Mesendoderm (in vitro differentiated cells): ENCODE data around the gene HMCES.
"Not testable (repeated sequence)": the region's sequence is repeated elsewhere in the genome, so short reads cannot be mapped to it uniquely, and the experiment has no call there.

Experiments
- DNase-seq: peaks from one replicate; pipeline ENCODE4 v3.0.0; 2013
- H2AK5ac ChIP-seq: 2 replicates; pipeline ENCODE4 v1.6.1; 2013; ENCODE audit warnings: low read length, inconsistent platforms
- H2BK120ac ChIP-seq: 2 replicates; pipeline ENCODE4 v1.6.1; 2013; ENCODE audit warnings: low read depth, mild to moderate bottlenecking, low read length, moderate library complexity, mixed read lengths
- H2BK15ac ChIP-seq: replicated peaks from 2 replicates; pipeline ENCODE4 v1.6.1; 2013; ENCODE audit warnings: low read depth, mild to moderate bottlenecking, moderate library complexity
- H2BK5ac ChIP-seq: 2 replicates; pipeline ENCODE4 v1.6.1; 2013; ENCODE audit warnings: low read length, inconsistent platforms
- H3K18ac ChIP-seq: 2 replicates; pipeline ENCODE4 v1.6.1; 2013; ENCODE audit warnings: mild to moderate bottlenecking, low read length, mixed read lengths
- H3K23ac ChIP-seq: one replicate; pipeline ENCODE4 v1.6.1; 2013; ENCODE audit warnings: low read length
- H3K27ac ChIP-seq: 2 replicates; pipeline ENCODE4 v1.5.1; 2013; ENCODE audit warnings: low read depth, mild to moderate bottlenecking, inconsistent platforms, low read length, moderate library complexity
- H3K27me3 ChIP-seq: 2 replicates; pipeline ENCODE4 v1.6.1; 2013; ENCODE audit warnings: low read length, control low read depth, mild to moderate bottlenecking, inconsistent platforms; ENCODE audit not compliant: insufficient read depth, poor library complexity
- H3K36me3 ChIP-seq: 2 replicates; pipeline ENCODE4 v1.6.1; 2013; ENCODE audit warnings: low read length, inconsistent platforms; ENCODE audit not compliant: control insufficient read depth, insufficient read depth
- H3K4ac ChIP-seq: one replicate; pipeline ENCODE4 v1.6.1; 2013; ENCODE audit warnings: low read depth, mild to moderate bottlenecking, low read length, moderate library complexity
- H3K4me1 ChIP-seq: 2 replicates; pipeline ENCODE4 v1.6.1; 2013; ENCODE audit warnings: low read depth, low read length, inconsistent platforms; ENCODE audit not compliant: control insufficient read depth
- H3K4me2 ChIP-seq: 2 replicates; pipeline ENCODE4 v1.6.1; 2013; ENCODE audit warnings: low read length
- H3K4me3 ChIP-seq: 2 replicates; pipeline ENCODE4 v1.5.1; 2013; ENCODE audit warnings: mild to moderate bottlenecking, low read length
- H3K56ac ChIP-seq: one replicate; pipeline ENCODE4 v1.6.1; 2013; ENCODE audit warnings: low read length
- H3K79me1 ChIP-seq: 2 replicates; pipeline ENCODE4 v1.6.1; 2013; ENCODE audit warnings: low read length, inconsistent platforms
- H3K79me2 ChIP-seq: 2 replicates; pipeline ENCODE4 v1.6.1; 2013; ENCODE audit warnings: mild to moderate bottlenecking, low read length; ENCODE audit not compliant: control insufficient read depth, insufficient read depth
- H3K9ac ChIP-seq: 2 replicates; pipeline ENCODE4 v1.6.1; 2013; ENCODE audit warnings: low read length, inconsistent platforms
- H4K5ac ChIP-seq: one replicate; pipeline ENCODE4 v1.6.1; 2013; ENCODE audit warnings: low read length
- H4K8ac ChIP-seq: one replicate; pipeline ENCODE4 v1.6.1; 2013; ENCODE audit warnings: low read depth, mild to moderate bottlenecking, control low read depth, low read length, moderate library complexity
- WGBS: extraction: QIAGEN DNeasy Blood & Tissue Kit; methylation state at CpG from one replicate; pipeline ENCODE4 v1.1.7; 2013; ENCODE audit warnings: low lambda C conversion rate, missing lambda C conversion rate; ENCODE audit not compliant: insufficient coverage; ENCODE audit errors: extremely low coverage; 5-methylcytosine and 5-hydroxymethylcytosine counted together

HMCES gene

GRCh38 chr3:129245641-129246306 lies 32.9 kb upstream of the HMCES start:
- not testable (repeated sequence) for H3K4me2 ChIP-seq, H3K4me1 ChIP-seq, H3K27me3 ChIP-seq, H3K27ac ChIP-seq, H3K18ac ChIP-seq, H3K4ac ChIP-seq, H3K4me3 ChIP-seq, H3K79me1 ChIP-seq, H4K5ac ChIP-seq, H3K23ac ChIP-seq, H4K8ac ChIP-seq, H3K36me3 ChIP-seq, H3K9ac ChIP-seq, H2BK5ac ChIP-seq, H2BK15ac ChIP-seq, H2AK5ac ChIP-seq, H2BK120ac ChIP-seq
- peaks cover 11% of the 10 kb centered on the region for H3K79me2 ChIP-seq
- H3K56ac ChIP-seq, result peak overlapping the region; percentile 5
- DNase-seq, result peak; percentile 95
- WGBS, result no CpG with 5 or more reads among the region's 11 CpGs

- H3K4me1 ChIP-seq, result peaks cover 5% of the 10 kb centered on the region
- no peak overlapping the region for H3K9ac ChIP-seq
- H3K36me3 ChIP-seq, result no peaks in the 10 kb centered on the region
- H2BK15ac ChIP-seq, result no peak overlapping the region
- no peak overlapping the region for H4K5ac ChIP-seq
- no peak overlapping the region for H2BK120ac ChIP-seq
- peaks cover 9% of the 10 kb centered on the region for H3K79me1 ChIP-seq
- no peak overlapping the region for H3K56ac ChIP-seq
- no peak overlapping the region for H2AK5ac ChIP-seq
- no peaks in the 10 kb centered on the region for H3K27me3 ChIP-seq
- H3K18ac ChIP-seq, result no peak overlapping the region
- H4K8ac ChIP-seq, result no peak overlapping the region
- no peak for DNase-seq
- H3K4me3 ChIP-seq, result no peak overlapping the region
- no peak overlapping the region for H3K23ac ChIP-seq
- no peak overlapping the region for H3K27ac ChIP-seq
- H3K79me2 ChIP-seq, result peaks cover 11% of the 10 kb centered on the region
- no peak overlapping the region for H3K4ac ChIP-seq
- no peak overlapping the region for H2BK5ac ChIP-seq
- no peak overlapping the region for H3K4me2 ChIP-seq
These were observed 32.0 kb upstream of the HMCES start for GRCh38 chr3:129246636-129247035.

DNA sequence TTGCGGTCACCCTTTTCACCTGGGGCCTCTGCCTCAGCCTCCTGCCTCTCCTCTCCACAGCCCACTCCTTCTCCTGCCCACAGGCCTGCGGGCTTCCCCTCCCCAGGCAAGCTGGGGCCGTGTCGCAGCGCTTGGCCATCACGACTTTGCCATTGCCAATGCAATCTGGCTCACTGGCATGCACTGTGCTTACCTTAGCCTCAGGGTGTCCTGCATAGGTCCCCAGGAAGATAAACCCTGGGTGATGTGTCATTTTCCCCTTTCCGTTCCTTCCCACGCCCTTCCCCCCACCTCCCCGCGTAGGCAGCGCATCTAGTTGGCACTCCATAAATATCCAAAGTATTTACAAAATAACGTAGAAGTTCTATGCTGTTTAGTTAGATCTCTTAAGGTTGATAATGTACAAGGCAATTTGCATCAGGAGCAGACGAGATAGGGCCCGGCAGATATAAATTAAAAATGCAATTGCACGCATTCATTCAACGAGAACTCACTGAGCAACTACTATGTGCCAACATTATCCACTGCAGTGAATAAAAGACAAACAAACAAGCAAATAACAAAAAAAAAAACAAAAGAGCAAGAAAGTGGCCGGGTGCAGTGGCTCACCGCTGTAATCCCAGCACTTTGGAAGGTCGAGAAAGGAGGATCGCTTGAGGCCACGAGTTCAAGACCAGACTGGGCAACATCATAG lies 30.2 kb upstream of the HMCES start:
- H4K5ac ChIP-seq, result no peak overlapping the region
- no peak overlapping the region for H3K27ac ChIP-seq
- DNase-seq, result no peak
- peaks cover 5% of the 10 kb centered on the region for H3K4me1 ChIP-seq
- no peak overlapping the region for H2BK15ac ChIP-seq
- H3K36me3 ChIP-seq, result peaks cover 12% of the 10 kb centered on the region
- no CpG with 5 or more reads among the region's 21 CpGs for WGBS
- H3K56ac ChIP-seq, result peak overlapping the region; percentile 100
- peaks cover 12% of the 10 kb centered on the region for H3K79me1 ChIP-seq
- peak overlapping the region; percentile 83 for H3K4me2 ChIP-seq
- no peak overlapping the region for H2AK5ac ChIP-seq
- H3K79me2 ChIP-seq, result peaks cover 11% of the 10 kb centered on the region
- peak overlapping the region; percentile 97 for H3K9ac ChIP-seq
- H2BK120ac ChIP-seq, result no peak overlapping the region
- no peak overlapping the region for H3K18ac ChIP-seq
- H4K8ac ChIP-seq, result no peak overlapping the region
- H3K4ac ChIP-seq, result no peak overlapping the region
- no peak overlapping the region for H3K23ac ChIP-seq
- H2BK5ac ChIP-seq, result no peak overlapping the region
- H3K27me3 ChIP-seq, result no peaks in the 10 kb centered on the region
- peak overlapping the region; percentile 89 for H3K4me3 ChIP-seq

DNA sequence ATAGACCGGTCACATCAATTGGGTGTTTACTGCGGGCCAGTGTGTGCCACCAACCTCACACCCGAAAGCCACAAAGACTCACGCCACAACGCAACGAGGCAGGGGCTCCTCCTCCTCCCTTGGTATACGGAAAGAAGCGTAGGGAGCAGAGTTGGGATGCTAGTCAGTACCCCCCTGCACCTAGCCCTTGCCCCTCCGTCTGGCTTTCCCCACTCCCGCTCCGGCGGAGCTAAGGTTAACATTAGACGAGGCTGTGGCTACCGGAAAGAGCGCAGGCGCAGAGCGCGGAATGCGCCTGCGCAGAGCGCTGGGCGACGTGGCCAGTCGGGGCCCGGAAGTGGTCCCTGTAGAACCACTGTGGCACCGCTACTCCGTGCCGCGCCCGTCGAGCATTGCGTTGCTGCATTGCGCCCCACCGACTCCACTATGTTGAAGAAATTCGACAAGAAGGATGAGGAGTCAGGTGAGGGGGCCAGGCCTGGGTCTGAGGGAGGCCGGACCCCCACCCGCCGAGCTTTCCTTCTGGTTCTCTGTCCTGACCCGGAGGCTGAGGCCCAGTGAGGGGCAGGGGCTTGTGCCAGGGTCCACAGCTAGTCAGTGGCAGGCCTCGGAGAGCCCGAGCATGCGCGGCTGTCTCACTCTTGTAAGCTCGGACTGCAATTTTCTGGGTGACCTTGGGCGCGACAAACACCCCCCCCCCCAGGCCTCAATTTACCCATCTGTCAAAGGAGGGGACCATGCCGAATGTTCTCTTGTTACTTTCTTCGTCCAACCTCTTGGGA lies 29.2 kb upstream of the HMCES start, which contains the start of gene COPG1:
TSS of gene COPG1 (plus strand) at position 323 of the 782 bp plus-strand sequence. CDS start at position 427, 104 bp downstream.
- Histone ChIP-seq H3K4me2 (peak within 1 kb of the TSS; percentile 83), H4K8ac (peak within 1 kb of the TSS; percentile 31), H2BK120ac (no peak within 1 kb of the TSS), H2AK5ac (peak within 1 kb of the TSS; percentile 40), H3K56ac (peak within 1 kb of the TSS; percentile 100), H3K27ac (no peak within 1 kb of the TSS), H3K4ac (peak within 1 kb of the TSS; percentile 98), H4K5ac (peak within 1 kb of the TSS; percentile 81), H3K23ac (peak within 1 kb of the TSS; percentile 59), H3K18ac (peak within 1 kb of the TSS; percentile 35), H3K79me2 (peaks cover 11% of the 10 kb centered on the region), H2BK15ac (no peak within 1 kb of the TSS), H3K79me1 (peaks cover 12% of the 10 kb centered on the region), H2BK5ac (peak within 1 kb of the TSS; percentile 89), H3K36me3 (peaks cover 15% of the 10 kb centered on the region), H3K9ac (peak within 1 kb of the TSS; percentile 97), H3K4me1 (peaks cover 5% of the 10 kb centered on the region), H3K27me3 (no peaks in the 10 kb centered on the region), H3K4me3 (peak within 1 kb of the TSS; percentile 95)
- peak; percentile 92 for DNase-seq
- WGBS, result no CpG with 5 or more reads among the region's 48 CpGs

- Histone ChIP-seq H3K79me1 (peaks cover 12% of the 10 kb centered on the region), H3K36me3 (peaks cover 36% of the 10 kb centered on the region), H3K4ac (no peak overlapping the region), H2BK120ac (no peak overlapping the region), H2BK5ac (no peak overlapping the region), H3K56ac (no peak overlapping the region), H4K5ac (no peak overlapping the region), H3K4me3 (no peak overlapping the region), H2BK15ac (no peak overlapping the region), H3K23ac (no peak overlapping the region), H3K4me1 (peaks cover 5% of the 10 kb centered on the region), H3K9ac (no peak overlapping the region), H3K18ac (no peak overlapping the region), H4K8ac (no peak overlapping the region), H3K27ac (no peak overlapping the region), H3K4me2 (no peak overlapping the region), H3K27me3 (no peaks in the 10 kb centered on the region), H2AK5ac (no peak overlapping the region), H3K79me2 (peaks cover 11% of the 10 kb centered on the region)
- WGBS, result no CpG with 5 or more reads among the region's 4 CpGs
- DNase-seq, result no peak
These were observed 25.9 kb upstream of the HMCES start for GRCh38 chr3:129252748-129253147.
